ENCODE results near the gene SLC35B3.
"Not testable (repeated sequence)": the region's sequence is repeated elsewhere in the genome, so short reads cannot be mapped to it uniquely, and the experiment has no call there.

Gene SLC35B3

DNA sequence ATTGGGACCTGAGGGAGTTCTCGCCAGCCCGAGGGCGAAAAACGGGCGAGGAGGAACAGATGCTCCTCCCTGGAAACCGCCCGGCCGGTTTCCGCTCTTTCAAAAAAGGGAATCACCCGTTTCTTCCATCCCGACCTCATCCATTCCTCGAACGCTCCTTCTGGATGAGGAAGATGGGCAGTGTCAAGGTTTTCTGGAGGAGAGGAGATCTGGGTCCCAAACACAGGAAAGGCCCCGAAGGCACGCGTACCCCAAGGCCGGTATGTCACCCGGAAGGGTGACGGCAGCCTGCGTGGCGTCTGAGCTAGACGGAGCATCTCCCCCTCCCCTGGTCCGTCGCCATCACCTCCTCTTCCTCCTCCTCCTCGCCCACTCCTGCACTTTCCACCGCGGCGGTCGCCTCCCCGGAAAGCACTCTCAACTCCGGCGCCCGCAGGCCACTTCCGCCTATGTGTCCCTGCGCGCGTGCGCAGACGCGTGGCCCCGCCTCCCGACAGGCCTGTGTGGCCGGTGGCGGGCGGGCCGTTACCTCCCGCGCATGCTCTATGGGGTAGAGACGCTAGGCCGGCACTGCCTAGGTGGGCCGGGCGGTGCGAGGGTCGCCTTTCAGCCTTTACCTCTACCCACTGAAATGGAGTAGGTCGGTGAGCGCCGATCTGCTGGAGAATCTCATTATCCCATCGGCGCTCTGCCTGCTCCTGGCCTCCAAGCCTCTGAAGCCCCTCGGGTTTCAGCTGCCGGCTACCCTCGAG lies at the start of gene SLC35B3:
SLC35B3 (minus strand) TSS at position 453 of the 752 bp plus-strand sequence.
- no peaks in the 10 kb centered on the region for H3K36me3 ChIP-seq (ENCODE audit: control insufficient read depth, insufficient read depth, low read length)
- H3K27me3 ChIP-seq (ENCODE audit: control insufficient read depth, insufficient read depth, low read length), result no peaks in the 10 kb centered on the region
- peak within 1 kb of the TSS; percentile 98 for H3K4me3 ChIP-seq (ENCODE audit: low read length)
- peak; percentile 72 for DNase-seq (ENCODE audit: low read depth, low spot score)
- no peaks in the 10 kb centered on the region for H3K9me3 ChIP-seq (ENCODE audit: control insufficient read depth, insufficient read depth, low read length)
- H3K4me1 ChIP-seq (ENCODE audit: control insufficient read depth, insufficient read depth, low read length), result no peaks in the 10 kb centered on the region
- no peak within 1 kb of the TSS for H3K27ac ChIP-seq (ENCODE audit: low read length)
- WGBS (ENCODE audit: insufficient coverage, insufficient read length), result no CpG with 5 or more reads among the region's 62 CpGs

DNA sequence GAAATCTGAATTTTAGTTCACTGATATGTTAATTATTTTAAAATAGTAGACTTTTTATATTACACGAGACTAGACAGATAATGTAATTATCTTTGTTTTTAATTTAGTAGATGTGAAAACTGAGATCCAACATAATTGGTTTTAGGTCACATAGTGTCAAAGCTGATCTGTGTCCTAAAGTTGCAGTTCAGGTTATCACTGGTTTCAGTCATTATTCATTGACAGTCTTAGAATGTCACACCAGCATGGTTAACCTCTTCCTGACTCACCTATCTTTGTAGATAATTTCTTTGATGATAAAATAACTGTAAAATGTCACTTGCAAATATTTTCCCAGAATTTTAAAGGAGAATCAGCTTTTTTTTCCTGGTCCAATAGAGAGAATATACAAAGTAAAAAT lies 48.3 kb upstream of the SLC35B3 start:
- H3K4me3 ChIP-seq (ENCODE audit: low read length), result no peak overlapping the region
- H3K9me3 ChIP-seq (ENCODE audit: control insufficient read depth, insufficient read depth, low read length), result no peaks in the 10 kb centered on the region
- DNase-seq (ENCODE audit: low read depth, low spot score), result no peak
- no peaks in the 10 kb centered on the region for H3K4me1 ChIP-seq (ENCODE audit: control insufficient read depth, insufficient read depth, low read length)
- WGBS (ENCODE audit: insufficient coverage, insufficient read length), result no CpG with 5 or more reads among the region's 1 CpG
- no peaks in the 10 kb centered on the region for H3K27me3 ChIP-seq (ENCODE audit: control insufficient read depth, insufficient read depth, low read length)
- no peak overlapping the region for H3K27ac ChIP-seq (ENCODE audit: low read length)
- H3K36me3 ChIP-seq (ENCODE audit: control insufficient read depth, insufficient read depth, low read length), result no peaks in the 10 kb centered on the region

GRCh38 chr6:8481727-8482126 lies 46.4 kb upstream of the SLC35B3 start:
- no CpG with 5 or more reads among the region's 2 CpGs for WGBS (ENCODE audit: insufficient coverage, insufficient read length)
- DNase-seq (ENCODE audit: low read depth, low spot score), result peak; percentile 29

DNA sequence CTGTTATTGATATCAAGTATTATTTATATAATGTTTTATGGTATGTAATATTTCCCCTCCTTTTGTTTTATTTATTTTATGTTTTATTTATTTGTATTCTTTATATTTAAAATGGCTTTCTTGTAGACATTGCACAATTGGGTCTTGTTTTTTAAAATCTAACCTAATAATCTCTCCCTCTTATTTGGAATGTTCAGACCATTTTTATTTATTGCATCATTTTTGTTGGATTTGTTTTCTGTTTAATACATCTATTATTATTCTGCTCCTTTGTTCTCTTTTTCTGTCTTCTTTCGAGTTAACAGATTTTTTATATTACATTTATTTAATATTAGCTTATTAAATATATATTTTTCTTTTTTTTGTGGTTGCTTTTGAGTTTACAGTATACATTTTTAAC lies 43.1 kb upstream of the SLC35B3 start:
- Histone ChIP-seq H3K9me3 (ENCODE audit: control insufficient read depth, insufficient read depth, low read length) (no peaks in the 10 kb centered on the region), H3K4me1 (ENCODE audit: control insufficient read depth, insufficient read depth, low read length) (no peaks in the 10 kb centered on the region), H3K36me3 (ENCODE audit: control insufficient read depth, insufficient read depth, low read length) (no peaks in the 10 kb centered on the region), H3K4me3 (ENCODE audit: low read length) (no peak overlapping the region), H3K27me3 (ENCODE audit: control insufficient read depth, insufficient read depth, low read length) (no peaks in the 10 kb centered on the region), H3K27ac (ENCODE audit: low read length) (no peak overlapping the region)
- no peak for DNase-seq (ENCODE audit: low read depth, low spot score)
- WGBS (ENCODE audit: insufficient coverage, insufficient read length), result no CpG with 5 or more reads among the region's 1 CpG

More at GRCh38 chr6:8481727-8482126, 46.4 kb upstream of the SLC35B3 start:
- Histone ChIP-seq H3K27me3 (ENCODE audit: control insufficient read depth, insufficient read depth, low read length) (no peaks in the 10 kb centered on the region), H3K9me3 (ENCODE audit: control insufficient read depth, insufficient read depth, low read length) (no peaks in the 10 kb centered on the region), H3K27ac (ENCODE audit: low read length) (no peak overlapping the region), H3K4me1 (ENCODE audit: control insufficient read depth, insufficient read depth, low read length) (no peaks in the 10 kb centered on the region), H3K4me3 (ENCODE audit: low read length) (no peak overlapping the region), H3K36me3 (ENCODE audit: control insufficient read depth, insufficient read depth, low read length) (no peaks in the 10 kb centered on the region)

GRCh38 chr6:8476656-8477055 lies 41.3 kb upstream of the SLC35B3 start:
- Histone ChIP-seq H3K36me3 (ENCODE audit: control insufficient read depth, insufficient read depth, low read length) (no peaks in the 10 kb centered on the region), H3K9me3 (ENCODE audit: control insufficient read depth, insufficient read depth, low read length) (no peaks in the 10 kb centered on the region), H3K27ac (ENCODE audit: low read length) (no peak overlapping the region), H3K4me3 (ENCODE audit: low read length) (no peak overlapping the region), H3K4me1 (ENCODE audit: control insufficient read depth, insufficient read depth, low read length) (no peaks in the 10 kb centered on the region), H3K27me3 (ENCODE audit: control insufficient read depth, insufficient read depth, low read length) (no peaks in the 10 kb centered on the region)
- no CpG with 5 or more reads among the region's 1 CpG for WGBS (ENCODE audit: insufficient coverage, insufficient read length)
- DNase-seq (ENCODE audit: low read depth, low spot score), result no peak

DNA sequence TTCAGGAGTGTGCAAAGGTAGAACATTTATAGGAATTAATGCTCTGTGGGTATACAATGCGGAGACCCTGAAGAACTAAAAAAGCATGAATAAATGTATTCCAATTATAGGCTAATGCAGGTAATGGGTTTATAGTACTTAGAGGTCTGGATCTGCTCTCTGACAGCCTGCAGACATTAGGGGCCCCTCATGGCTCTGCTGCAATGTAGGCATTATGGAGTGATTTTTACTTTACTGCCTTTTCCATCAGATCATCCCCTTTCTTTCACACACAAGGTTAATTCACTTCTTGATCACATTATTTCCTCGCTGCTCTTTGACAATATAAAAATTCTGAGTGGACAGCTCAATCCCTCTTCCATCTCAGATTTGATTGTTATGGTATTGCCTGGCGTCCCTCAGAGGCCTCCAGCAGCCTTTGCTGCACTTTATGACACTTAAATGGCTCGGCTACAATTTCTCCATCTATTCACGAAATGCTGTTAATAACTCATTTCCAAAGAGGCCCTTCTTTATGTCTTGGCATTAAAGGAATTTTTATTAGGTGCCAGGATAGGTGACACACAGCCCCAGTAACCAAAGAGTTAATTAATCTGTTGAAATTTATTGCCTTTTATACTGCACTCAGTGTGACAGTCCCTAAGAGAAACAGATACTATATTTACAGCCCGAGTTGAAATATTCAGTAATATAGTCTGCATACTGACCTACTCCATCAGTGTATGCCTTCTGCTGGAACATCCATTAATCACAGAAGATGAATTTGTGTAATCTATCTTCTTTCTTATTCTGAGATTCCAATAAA lies 33.4 kb upstream of the SLC35B3 start:
- no peaks in the 10 kb centered on the region for H3K36me3 ChIP-seq (ENCODE audit: control insufficient read depth, insufficient read depth, low read length)
- no peaks in the 10 kb centered on the region for H3K9me3 ChIP-seq (ENCODE audit: control insufficient read depth, insufficient read depth, low read length)
- no peaks in the 10 kb centered on the region for H3K4me1 ChIP-seq (ENCODE audit: control insufficient read depth, insufficient read depth, low read length)
- H3K4me3 ChIP-seq (ENCODE audit: low read length), result no peak overlapping the region
- no peak overlapping the region for H3K27ac ChIP-seq (ENCODE audit: low read length)
- no peaks in the 10 kb centered on the region for H3K27me3 ChIP-seq (ENCODE audit: control insufficient read depth, insufficient read depth, low read length)
- WGBS (ENCODE audit: insufficient coverage, insufficient read length), result no CpG with 5 or more reads among the region's 6 CpGs
- no peak for DNase-seq (ENCODE audit: low read depth, low spot score)

- H3K4me1 ChIP-seq (ENCODE audit: control insufficient read depth, insufficient read depth, low read length), result no peaks in the 10 kb centered on the region
- H3K36me3 ChIP-seq (ENCODE audit: control insufficient read depth, insufficient read depth, low read length), result no peaks in the 10 kb centered on the region
- H3K4me3 ChIP-seq (ENCODE audit: low read length), result no peak overlapping the region
- no peak overlapping the region for H3K27ac ChIP-seq (ENCODE audit: low read length)
- H3K9me3 ChIP-seq (ENCODE audit: control insufficient read depth, insufficient read depth, low read length), result no peaks in the 10 kb centered on the region
- H3K27me3 ChIP-seq (ENCODE audit: control insufficient read depth, insufficient read depth, low read length), result no peaks in the 10 kb centered on the region
- no peak for DNase-seq (ENCODE audit: low read depth, low spot score)
- no CpG with 5 or more reads among the region's 1 CpG for WGBS (ENCODE audit: insufficient coverage, insufficient read length)
Measured at GRCh38 chr6:8462694-8463093, 27.3 kb upstream of the SLC35B3 start.

GRCh38 chr6:8462169-8462568 lies 26.8 kb upstream of the SLC35B3 start:
- Histone ChIP-seq H3K27me3 (ENCODE audit: control insufficient read depth, insufficient read depth, low read length) (no peaks in the 10 kb centered on the region), H3K9me3 (ENCODE audit: control insufficient read depth, insufficient read depth, low read length) (no peaks in the 10 kb centered on the region), H3K27ac (ENCODE audit: low read length) (no peak overlapping the region), H3K36me3 (ENCODE audit: control insufficient read depth, insufficient read depth, low read length) (no peaks in the 10 kb centered on the region), H3K4me1 (ENCODE audit: control insufficient read depth, insufficient read depth, low read length) (no peaks in the 10 kb centered on the region), H3K4me3 (ENCODE audit: low read length) (no peak overlapping the region)
- no peak for DNase-seq (ENCODE audit: low read depth, low spot score)
- no CpG with 5 or more reads among the region's 3 CpGs for WGBS (ENCODE audit: insufficient coverage, insufficient read length)

GRCh38 chr6:8446391-8446790 lies 11.0 kb upstream of the SLC35B3 start:
- H3K9me3 ChIP-seq (ENCODE audit: control insufficient read depth, insufficient read depth, low read length), result no peaks in the 10 kb centered on the region
- DNase-seq (ENCODE audit: low read depth, low spot score), result no peak
- no peak overlapping the region for H3K4me3 ChIP-seq (ENCODE audit: low read length)
- WGBS (ENCODE audit: insufficient coverage, insufficient read length), result no CpG with 5 or more reads among the region's 2 CpGs
- H3K4me1 ChIP-seq (ENCODE audit: control insufficient read depth, insufficient read depth, low read length), result no peaks in the 10 kb centered on the region
- no peaks in the 10 kb centered on the region for H3K36me3 ChIP-seq (ENCODE audit: control insufficient read depth, insufficient read depth, low read length)
- H3K27me3 ChIP-seq (ENCODE audit: control insufficient read depth, insufficient read depth, low read length), result no peaks in the 10 kb centered on the region
- no peak overlapping the region for H3K27ac ChIP-seq (ENCODE audit: low read length)

DNA sequence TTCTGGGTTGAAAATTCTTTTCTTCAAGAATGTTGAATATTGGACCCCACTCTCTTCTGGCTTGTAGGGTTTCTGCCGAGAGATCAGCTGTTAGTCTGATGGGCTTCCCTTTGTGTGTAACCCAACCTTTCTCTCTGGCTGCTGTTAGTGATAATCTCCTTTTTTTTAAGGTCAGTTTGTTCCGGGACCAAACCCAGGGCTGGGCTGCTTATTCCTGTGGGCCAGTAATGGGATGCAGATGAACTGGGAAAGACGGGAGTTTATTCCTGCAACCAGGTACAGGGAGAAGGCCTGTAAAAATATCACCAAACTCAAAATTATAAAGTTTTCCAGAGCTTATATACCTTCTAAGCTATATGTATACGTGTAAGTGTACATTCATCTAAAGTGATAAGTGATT lies 10.6 kb upstream of the SLC35B3 start:
- not testable (repeated sequence) for H3K9me3 ChIP-seq (ENCODE audit: control insufficient read depth, insufficient read depth, low read length); H3K36me3 ChIP-seq (ENCODE audit: control insufficient read depth, insufficient read depth, low read length); H3K4me3 ChIP-seq (ENCODE audit: low read length); H3K27me3 ChIP-seq (ENCODE audit: control insufficient read depth, insufficient read depth, low read length); H3K27ac ChIP-seq (ENCODE audit: low read length); H3K4me1 ChIP-seq (ENCODE audit: control insufficient read depth, insufficient read depth, low read length); DNase-seq (ENCODE audit: low read depth, low spot score)
- WGBS (ENCODE audit: insufficient coverage, insufficient read length), result no CpG with 5 or more reads among the region's 4 CpGs

Measured in iPS DF 6.9 (cell line).